Muscle layer of colon (tissue), 2 donors: ENCODE data around the gene CNR1.
A peak's percentile ranks its signal among the peaks of the same experiment; 100 is the strongest.
"Not testable (repeated sequence)": the region's sequence is repeated elsewhere in the genome, so short reads cannot be mapped to it uniquely, and the experiment has no call there.

Experiments
- H3K27ac ChIP-seq: one replicate; pipeline ENCODE4 v1.7.0; 2013; ENCODE audit warnings: low read depth, mild to moderate bottlenecking, low read length, moderate library complexity
- H3K27me3 ChIP-seq, 2 donors: one replicate each; pipeline ENCODE4 v1.7.0; 2013; ENCODE audit warnings: low read length in 2 of 2, mild to moderate bottlenecking in 2 of 2; ENCODE audit not compliant: insufficient read depth in 2 of 2, control insufficient read depth in 1 of 2
- H3K36me3 ChIP-seq: one replicate; pipeline ENCODE4 v1.7.0; 2013; ENCODE audit warnings: mild to moderate bottlenecking, low read length; ENCODE audit not compliant: insufficient read depth
- H3K4me1 ChIP-seq: one replicate; pipeline ENCODE4 v1.7.0; 2013; ENCODE audit warnings: mild to moderate bottlenecking, low read length; ENCODE audit not compliant: insufficient read depth
- H3K4me3 ChIP-seq, 2 donors: one replicate each; pipeline ENCODE4 v1.7.0; 2013; ENCODE audit warnings: low read length in 2 of 2, low read depth in 1 of 2, mild to moderate bottlenecking in 1 of 2, moderate library complexity in 1 of 2
- H3K9ac ChIP-seq: one replicate; pipeline ENCODE4 v1.7.0; 2013; ENCODE audit warnings: low read length
- H3K9me3 ChIP-seq: one replicate; pipeline ENCODE4 v1.7.0; 2013; ENCODE audit warnings: mild to moderate bottlenecking, low read length
- donor health status: abdominal sarcoma.
- donor health status: Adenocarcinoma of cecum.

The CNR1 gene

GRCh38 chr6:88165844-88166492 is at the start of gene CNR1:
Gene CNR1 (minus strand): TSS chr6:88166347. CDS start chr6:88145274, 21,073 bp downstream.
- Histone ChIP-seq H3K36me3 (no peaks in the 10 kb centered on the region), H3K9ac (peak within 1 kb of the TSS; percentile 78), H3K4me1 (peaks cover 4% of the 10 kb centered on the region), H3K9me3 (no peaks in the 10 kb centered on the region), H3K4me3 (peak within 1 kb of the TSS; percentile 45 to 95), H3K27ac (peak within 1 kb of the TSS; percentile 40), H3K27me3 (peaks cover 4 to 5% of the 10 kb centered on the region in 2 donors)

GRCh38 chr6:88211446-88211845 is 45.3 kb upstream of the CNR1 start:
- Histone ChIP-seq H3K27me3 (no peaks in the 10 kb centered on the region), H3K4me3 (no peak overlapping the region), H3K4me1 (no peaks in the 10 kb centered on the region), H3K9me3 (no peaks in the 10 kb centered on the region), H3K27ac (no peak overlapping the region), H3K36me3 (no peaks in the 10 kb centered on the region), H3K9ac (no peak overlapping the region)

GRCh38 chr6:88209301-88209700 is 43.2 kb upstream of the CNR1 start:
- H3K9ac ChIP-seq, result no peak overlapping the region
- no peaks in the 10 kb centered on the region for H3K27me3 ChIP-seq
- no peak overlapping the region for H3K4me3 ChIP-seq
- H3K4me1 ChIP-seq, result no peaks in the 10 kb centered on the region
- no peak overlapping the region for H3K27ac ChIP-seq
- H3K36me3 ChIP-seq, result no peaks in the 10 kb centered on the region
- no peaks in the 10 kb centered on the region for H3K9me3 ChIP-seq

- Histone ChIP-seq H3K4me3 (no peak overlapping the region), H3K27ac (no peak overlapping the region), H3K9me3 (no peaks in the 10 kb centered on the region), H3K27me3 (no peaks in the 10 kb centered on the region), H3K9ac (no peak overlapping the region), H3K4me1 (no peaks in the 10 kb centered on the region), H3K36me3 (no peaks in the 10 kb centered on the region)
Measured at GRCh38 chr6:88208726-88209125, 42.6 kb upstream of the CNR1 start.

- not testable (repeated sequence) for H3K27ac ChIP-seq, H3K36me3 ChIP-seq, H3K4me1 ChIP-seq, H3K9me3 ChIP-seq, H3K27me3 ChIP-seq, H3K9ac ChIP-seq, H3K4me3 ChIP-seq
Measured at GRCh38 chr6:88201734-88202133, 35.6 kb upstream of the CNR1 start.

- H3K4me3 ChIP-seq, result no peak overlapping the region
- H3K36me3 ChIP-seq, result no peaks in the 10 kb centered on the region
- no peaks in the 10 kb centered on the region for H3K9me3 ChIP-seq
- H3K9ac ChIP-seq, result no peak overlapping the region
- no peaks in the 10 kb centered on the region for H3K4me1 ChIP-seq
- no peak overlapping the region for H3K27ac ChIP-seq
- no peaks in the 10 kb centered on the region for H3K27me3 ChIP-seq
Measured at GRCh38 chr6:88184921-88185320, 18.8 kb upstream of the CNR1 start.

GRCh38 chr6:88183471-88183870 is 17.3 kb upstream of the CNR1 start:
- Histone ChIP-seq H3K9me3 (no peaks in the 10 kb centered on the region), H3K27me3 (no peaks in the 10 kb centered on the region), H3K9ac (no peak overlapping the region), H3K4me3 (no peak overlapping the region), H3K4me1 (no peaks in the 10 kb centered on the region), H3K36me3 (no peaks in the 10 kb centered on the region), H3K27ac (no peak overlapping the region)

- Histone ChIP-seq H3K27me3 (no peaks in the 10 kb centered on the region), H3K9me3 (no peaks in the 10 kb centered on the region), H3K36me3 (no peaks in the 10 kb centered on the region), H3K4me1 (no peaks in the 10 kb centered on the region), H3K9ac (no peak overlapping the region), H3K4me3 (no peak overlapping the region), H3K27ac (no peak overlapping the region)
Measured at GRCh38 chr6:88179692-88180091, 13.5 kb upstream of the CNR1 start.

GRCh38 chr6:88177961-88178464 is 11.9 kb upstream of the CNR1 start:
- Histone ChIP-seq H3K36me3 (no peaks in the 10 kb centered on the region), H3K4me3 (no peak overlapping the region), H3K27ac (no peak overlapping the region), H3K9me3 (no peaks in the 10 kb centered on the region), H3K9ac (no peak overlapping the region), H3K27me3 (no peaks in the 10 kb centered on the region), H3K4me1 (no peaks in the 10 kb centered on the region)

GRCh38 chr6:88174906-88175305 is 8.8 kb upstream of the CNR1 start:
- no peaks in the 10 kb centered on the region for H3K4me1 ChIP-seq
- no peak overlapping the region for H3K9ac ChIP-seq

GRCh38 chr6:88171312-88171711 is 5.2 kb upstream of the CNR1 start:
- H3K9me3 ChIP-seq, result no peaks in the 10 kb centered on the region
- no peak overlapping the region for H3K27ac ChIP-seq
- H3K27me3 ChIP-seq, result no peaks in the 10 kb centered on the region
- H3K36me3 ChIP-seq, result no peaks in the 10 kb centered on the region
- no peaks in the 10 kb centered on the region for H3K4me1 ChIP-seq
- H3K4me3 ChIP-seq, result no peak overlapping the region
- H3K9ac ChIP-seq, result no peak overlapping the region

More at GRCh38 chr6:88174906-88175305, 8.8 kb upstream of the CNR1 start:
- Histone ChIP-seq H3K9me3 (no peaks in the 10 kb centered on the region), H3K27ac (no peak overlapping the region), H3K36me3 (no peaks in the 10 kb centered on the region), H3K27me3 (no peaks in the 10 kb centered on the region), H3K4me3 (no peak overlapping the region)

- Histone ChIP-seq H3K27me3 (peaks cover 4 to 5% of the 10 kb centered on the region in 2 donors), H3K36me3 (no peaks in the 10 kb centered on the region), H3K9ac (no peak overlapping the region), H3K27ac (no peak overlapping the region), H3K9me3 (no peaks in the 10 kb centered on the region), H3K4me3 (no peak overlapping the region), H3K4me1 (no peaks in the 10 kb centered on the region)
Measured at GRCh38 chr6:88168362-88168761, 2.2 kb upstream of the CNR1 start.
